ENCODE data around the gene NRG2.

DNA sequence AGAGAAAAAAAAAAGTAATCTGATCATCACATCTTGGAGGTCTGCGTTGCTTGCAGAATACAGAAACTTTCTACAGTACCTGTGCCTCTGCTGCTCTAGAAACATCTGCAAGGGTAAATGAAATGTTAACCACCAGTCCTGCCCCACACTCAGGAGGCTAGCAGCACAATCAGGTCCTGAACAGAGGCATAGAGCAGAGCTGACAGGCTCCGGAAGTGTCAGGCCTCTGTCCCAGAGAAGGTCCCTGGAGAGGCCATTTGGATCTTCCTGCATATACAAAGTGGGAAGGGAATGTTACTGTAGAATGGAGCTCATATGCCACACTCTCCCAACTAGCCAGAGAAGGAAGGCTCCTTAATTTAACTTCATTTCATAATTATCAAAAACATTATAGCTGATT is 7.2 kb downstream of the NRG2 start:
- TF ChIP-seq, protein P1, sequence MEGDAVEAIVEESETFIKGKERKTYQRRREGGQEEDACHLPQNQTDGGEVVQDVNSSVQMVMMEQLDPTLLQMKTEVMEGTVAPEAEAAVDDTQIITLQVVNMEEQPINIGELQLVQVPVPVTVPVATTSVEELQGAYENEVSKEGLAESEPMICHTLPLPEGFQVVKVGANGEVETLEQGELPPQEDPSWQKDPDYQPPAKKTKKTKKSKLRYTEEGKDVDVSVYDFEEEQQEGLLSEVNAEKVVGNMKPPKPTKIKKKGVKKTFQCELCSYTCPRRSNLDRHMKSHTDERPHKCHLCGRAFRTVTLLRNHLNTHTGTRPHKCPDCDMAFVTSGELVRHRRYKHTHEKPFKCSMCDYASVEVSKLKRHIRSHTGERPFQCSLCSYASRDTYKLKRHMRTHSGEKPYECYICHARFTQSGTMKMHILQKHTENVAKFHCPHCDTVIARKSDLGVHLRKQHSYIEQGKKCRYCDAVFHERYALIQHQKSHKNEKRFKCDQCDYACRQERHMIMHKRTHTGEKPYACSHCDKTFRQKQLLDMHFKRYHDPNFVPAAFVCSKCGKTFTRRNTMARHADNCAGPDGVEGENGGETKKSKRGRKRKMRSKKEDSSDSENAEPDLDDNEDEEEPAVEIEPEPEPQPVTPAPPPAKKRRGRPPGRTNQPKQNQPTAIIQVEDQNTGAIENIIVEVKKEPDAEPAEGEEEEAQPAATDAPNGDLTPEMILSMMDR (IDR thresholded peaks at IDR 0.05) = no peak
- no peak for TF ChIP-seq POLR2A (IDR thresholded peaks at IDR 0.05)

Measured in adrenal gland (tissue), 5 donors.